GM12864 (cell line): ENCODE data around the gene RALGAPA1.

Source experiments
- DNase-seq: peaks from one replicate; pipeline ENCODE4 v3.0.0-alpha.2; 2011; ENCODE audit warnings: low read depth
- H3K4me3 ChIP-seq: 2 replicates; pipeline ENCODE4 v1.5.1; 2011; ENCODE audit warnings: mild to moderate bottlenecking, low read depth, low read length, control low read depth
- CTCF ChIP-seq: IDR thresholded peaks from 2 replicates; pipeline ENCODE4 v1.5.1; 2011; ENCODE audit warnings: low read depth, mild to moderate bottlenecking, moderate library complexity, low read length, control low read depth, inconsistent platforms; ENCODE audit errors: missing control alignments

The RALGAPA1 gene

GRCh38 chr14:35539969-35540368, 269.1 kb downstream of the RALGAPA1 start:
- DNase-seq, result no peak

GRCh38 chr14:35535483-35536112, 273.5 kb downstream of the RALGAPA1 start:
- no peak for TF ChIP-seq CTCF
- H3K4me3 ChIP-seq, result no peak overlapping the region
- no peak for DNase-seq

More at GRCh38 chr14:35539969-35540368, 269.1 kb downstream of the RALGAPA1 start:
- H3K4me3 ChIP-seq, result no peak overlapping the region
- no peak for TF ChIP-seq CTCF

- TF ChIP-seq CTCF, result no peak
- peak overlapping the region; percentile 56 for H3K4me3 ChIP-seq
- DNase-seq, result no peak
Measured at GRCh38 chr14:35534873-35535482, 274.1 kb downstream of the RALGAPA1 start.

GRCh38 chr14:35534208-35534872, 274.8 kb downstream of the RALGAPA1 start:
- TF ChIP-seq CTCF, result no peak
- H3K4me3 ChIP-seq, result peak overlapping the region; percentile 56
- DNase-seq, result no peak

GRCh38 chr14:35533357-35534207, 275.5 kb downstream of the RALGAPA1 start, which contains the start of gene INSM2:
INSM2 (plus strand) TSS chr14:35534164; CDS start chr14:35534253, 89 bp downstream.
- no peak for DNase-seq
- H3K4me3 ChIP-seq, result peak within 1 kb of the TSS; percentile 56
- peak; percentile 5 for TF ChIP-seq CTCF

- no peak for TF ChIP-seq CTCF
- no peak for DNase-seq
- peak overlapping the region; percentile 56 for H3K4me3 ChIP-seq
Measured at GRCh38 chr14:35532783-35533356, 276.2 kb downstream of the RALGAPA1 start.
